ENCODE measurements around the gene WFDC10A. TPM values are rescaled to one million over a fixed set of nuclear protein-coding genes. Genes with fewer than 3 reads are reported as not detected.
"Not testable (repeated sequence)": the region's sequence is repeated elsewhere in the genome, so short reads cannot be mapped to it uniquely, and the experiment has no call there.

The WFDC10A gene
- total RNA-seq, 1 donor from 2014 or later: not detected

DNA sequence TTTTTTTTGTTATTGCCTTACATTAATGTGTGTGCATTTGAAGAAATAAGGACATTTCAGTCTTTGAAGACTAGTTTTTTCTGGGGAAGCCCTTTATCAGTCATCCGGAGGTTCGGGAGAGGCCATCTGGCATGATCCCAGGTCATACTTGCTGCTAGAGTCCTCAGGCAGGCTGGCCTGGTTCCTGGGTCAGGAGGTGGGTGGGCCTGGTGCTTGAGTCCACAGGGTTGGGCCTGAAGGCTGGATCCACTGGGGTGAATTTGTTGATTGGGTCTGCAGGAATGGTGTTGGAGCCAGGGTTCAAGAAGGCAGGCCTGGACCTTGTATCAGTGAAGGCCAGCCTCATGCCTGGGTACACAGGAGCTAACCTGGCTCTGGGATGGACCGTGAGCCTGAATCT lies 17.3 kb downstream of the WFDC10A start:
- Mint-ChIP-seq H3K4me1 (ENCODE audit: low read depth) (no peaks in the 10 kb centered on the region), H3K36me3 (ENCODE audit: insufficient read depth) (no peaks in the 10 kb centered on the region), H3K4me3 (ENCODE audit: low read depth) (no peak overlapping the region), H3K9me3 (ENCODE audit: low read depth) (peaks cover 4% of the 10 kb centered on the region), H3K27me3 (no peaks in the 10 kb centered on the region), H3K27ac (no peak overlapping the region)
- TF ChIP-seq, protein P1, sequence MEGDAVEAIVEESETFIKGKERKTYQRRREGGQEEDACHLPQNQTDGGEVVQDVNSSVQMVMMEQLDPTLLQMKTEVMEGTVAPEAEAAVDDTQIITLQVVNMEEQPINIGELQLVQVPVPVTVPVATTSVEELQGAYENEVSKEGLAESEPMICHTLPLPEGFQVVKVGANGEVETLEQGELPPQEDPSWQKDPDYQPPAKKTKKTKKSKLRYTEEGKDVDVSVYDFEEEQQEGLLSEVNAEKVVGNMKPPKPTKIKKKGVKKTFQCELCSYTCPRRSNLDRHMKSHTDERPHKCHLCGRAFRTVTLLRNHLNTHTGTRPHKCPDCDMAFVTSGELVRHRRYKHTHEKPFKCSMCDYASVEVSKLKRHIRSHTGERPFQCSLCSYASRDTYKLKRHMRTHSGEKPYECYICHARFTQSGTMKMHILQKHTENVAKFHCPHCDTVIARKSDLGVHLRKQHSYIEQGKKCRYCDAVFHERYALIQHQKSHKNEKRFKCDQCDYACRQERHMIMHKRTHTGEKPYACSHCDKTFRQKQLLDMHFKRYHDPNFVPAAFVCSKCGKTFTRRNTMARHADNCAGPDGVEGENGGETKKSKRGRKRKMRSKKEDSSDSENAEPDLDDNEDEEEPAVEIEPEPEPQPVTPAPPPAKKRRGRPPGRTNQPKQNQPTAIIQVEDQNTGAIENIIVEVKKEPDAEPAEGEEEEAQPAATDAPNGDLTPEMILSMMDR (IDR thresholded peaks at IDR 0.05; ENCODE audit: unreplicated experiment): no peak
- DNase-seq (ENCODE audit: low spot score, unreplicated experiment): no peak

DNA sequence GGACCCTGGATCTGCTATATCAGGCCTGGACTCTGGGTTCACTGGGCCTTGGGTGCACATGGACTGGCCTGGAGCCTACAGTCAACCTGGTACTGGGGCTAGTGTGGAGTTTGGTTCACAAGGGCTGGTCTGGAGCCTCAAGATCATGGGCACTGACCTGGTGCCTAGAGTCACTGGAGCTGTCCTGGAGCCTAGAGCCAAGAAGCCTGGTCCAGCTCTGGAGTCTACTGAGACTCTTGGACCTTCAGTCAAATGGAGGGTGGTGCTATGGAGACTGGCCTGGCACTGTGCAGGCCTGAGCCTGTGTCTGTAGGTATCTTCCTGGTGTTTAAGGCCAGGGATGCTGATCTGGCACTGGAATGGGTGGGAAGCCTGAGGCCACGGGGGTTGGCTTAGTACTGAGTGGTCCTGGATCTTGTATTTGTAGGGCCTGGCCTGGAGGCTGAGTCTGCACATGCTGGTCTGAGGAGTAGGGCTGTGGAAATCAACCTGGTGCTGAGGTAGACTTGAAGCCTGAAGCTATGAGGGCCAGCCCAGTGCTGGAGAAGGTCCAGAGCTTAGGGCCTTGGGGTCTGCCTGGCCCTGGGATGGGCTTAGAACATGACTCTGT lies 18.0 kb downstream of the WFDC10A start:
- no peak overlapping the region for H3K4me3 Mint-ChIP-seq (ENCODE audit: low read depth)
- no peaks in the 10 kb centered on the region for H3K4me1 Mint-ChIP-seq (ENCODE audit: low read depth)
- H3K27me3 Mint-ChIP-seq: no peaks in the 10 kb centered on the region
- no peaks in the 10 kb centered on the region for H3K36me3 Mint-ChIP-seq (ENCODE audit: insufficient read depth)
- H3K27ac Mint-ChIP-seq: no peak overlapping the region
- TF ChIP-seq, protein P1 (IDR thresholded peaks at IDR 0.05; ENCODE audit: unreplicated experiment): no peak
- peaks cover 8% of the 10 kb centered on the region for H3K9me3 Mint-ChIP-seq (ENCODE audit: low read depth)
- no peak for DNase-seq (ENCODE audit: low spot score, unreplicated experiment)

DNA sequence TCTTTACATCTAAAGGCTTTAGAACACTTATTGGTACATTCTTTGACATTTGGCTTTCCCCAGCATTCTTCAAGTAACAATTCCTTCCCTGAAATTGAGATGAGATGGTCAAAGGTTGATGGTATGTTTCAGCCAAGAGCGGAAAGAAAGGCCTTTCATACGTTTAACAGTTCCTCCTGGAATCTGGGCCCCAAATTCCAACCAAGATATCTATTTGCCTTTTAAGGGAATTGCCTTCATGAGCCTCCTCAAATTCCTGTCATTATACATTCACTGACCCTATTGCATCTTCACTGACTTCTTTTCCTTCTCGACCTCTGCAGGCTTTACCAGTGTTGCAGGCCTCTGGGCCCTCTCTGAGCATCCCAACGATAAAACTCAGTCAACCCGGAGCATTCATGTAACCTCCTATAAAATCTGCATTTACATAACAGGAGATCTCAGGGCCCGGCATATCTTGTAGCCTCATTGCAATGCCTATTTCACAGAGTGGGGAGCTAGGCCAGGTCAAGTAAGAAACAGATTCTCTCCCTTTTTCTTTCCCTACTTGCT lies 19.8 kb downstream of the WFDC10A start:
- Mint-ChIP-seq H3K36me3 (ENCODE audit: insufficient read depth) (no peaks in the 10 kb centered on the region), H3K4me1 (ENCODE audit: low read depth) (no peaks in the 10 kb centered on the region), H3K27ac (no peak overlapping the region), H3K27me3 (no peaks in the 10 kb centered on the region), H3K4me3 (ENCODE audit: low read depth) (no peak overlapping the region), H3K9me3 (ENCODE audit: low read depth) (peaks cover 12% of the 10 kb centered on the region)
- no peak for DNase-seq (ENCODE audit: low spot score, unreplicated experiment)
- TF ChIP-seq, protein P1 (IDR thresholded peaks at IDR 0.05; ENCODE audit: unreplicated experiment): no peak

DNA sequence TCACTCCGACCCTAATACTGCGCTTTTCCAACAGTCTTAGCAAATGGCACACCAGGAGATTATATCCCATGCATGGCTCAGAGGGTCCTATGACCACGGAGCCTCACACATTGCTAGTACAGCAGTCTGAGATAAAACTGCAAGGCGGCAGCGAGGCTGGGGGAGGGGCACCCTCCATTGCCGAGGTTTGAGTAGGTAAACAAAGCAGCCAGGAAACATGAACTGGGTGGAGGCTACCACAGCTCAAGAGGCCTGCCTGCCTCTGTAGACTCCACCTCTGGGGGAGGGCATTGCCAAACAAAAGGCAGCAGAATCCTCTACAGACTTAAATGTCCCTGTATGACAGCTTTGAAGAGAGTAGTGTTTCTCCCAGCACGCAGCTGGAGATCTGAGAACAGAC lies 22.2 kb downstream of the WFDC10A start:
- not testable (repeated sequence) for H3K27ac Mint-ChIP-seq; H3K27me3 Mint-ChIP-seq; H3K36me3 Mint-ChIP-seq (ENCODE audit: insufficient read depth); H3K4me3 Mint-ChIP-seq (ENCODE audit: low read depth); H3K4me1 Mint-ChIP-seq (ENCODE audit: low read depth); DNase-seq (ENCODE audit: low spot score, unreplicated experiment)
- H3K9me3 Mint-ChIP-seq (ENCODE audit: low read depth): peaks cover 12% of the 10 kb centered on the region

DNA sequence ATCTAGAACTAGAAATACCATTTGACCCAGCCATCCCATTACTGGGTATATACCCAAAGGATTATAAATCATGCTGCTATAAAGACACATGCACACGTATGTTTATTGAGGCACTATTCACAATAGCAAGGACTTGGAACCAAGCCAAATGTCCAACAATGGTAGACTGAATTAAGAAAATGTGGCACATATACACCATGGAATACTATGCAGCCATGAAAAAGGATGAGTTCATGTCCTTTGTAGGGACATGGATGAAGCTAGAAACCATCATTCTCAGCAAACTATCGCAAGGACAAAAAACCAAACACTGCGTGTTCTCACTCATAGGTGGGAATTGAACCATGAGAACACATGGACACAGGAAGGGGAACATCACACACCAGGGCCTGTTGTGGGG lies 27.5 kb downstream of the WFDC10A start:
- not testable (repeated sequence) for H3K36me3 Mint-ChIP-seq (ENCODE audit: insufficient read depth); H3K4me1 Mint-ChIP-seq (ENCODE audit: low read depth); DNase-seq (ENCODE audit: low spot score, unreplicated experiment); H3K27ac Mint-ChIP-seq; H3K27me3 Mint-ChIP-seq; H3K4me3 Mint-ChIP-seq (ENCODE audit: low read depth)
- H3K9me3 Mint-ChIP-seq (ENCODE audit: low read depth): peaks cover 17% of the 10 kb centered on the region

DNA sequence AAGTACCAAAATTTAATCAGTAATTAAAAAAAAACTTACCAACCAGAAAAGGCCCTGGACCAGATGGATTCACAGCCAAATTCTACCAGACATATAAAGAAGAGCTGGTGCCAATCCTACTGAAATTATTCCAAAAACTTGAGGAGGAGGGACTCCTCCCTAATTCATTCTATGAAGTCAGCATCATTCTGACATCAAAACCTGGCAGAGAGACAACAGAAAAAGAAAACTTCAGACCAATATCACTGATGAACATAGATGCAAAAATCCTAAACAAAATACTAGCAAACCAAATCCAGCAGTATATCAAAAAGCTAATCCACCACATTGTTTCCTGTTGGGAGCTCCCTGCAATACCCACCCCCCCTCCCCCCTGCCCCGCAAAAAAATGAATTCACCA lies 40.6 kb downstream of the WFDC10A start, which contains the start of gene WFDC11:
Gene WFDC11 (minus strand): TSS at position 101 of the 400 bp plus-strand sequence. CDS start 19,639 bp downstream, outside the sequence.
- TF ChIP-seq, protein P1 (IDR thresholded peaks at IDR 0.05; ENCODE audit: unreplicated experiment): no peak
- H3K27ac Mint-ChIP-seq: no peak within 1 kb of the TSS
- no peaks in the 10 kb centered on the region for H3K27me3 Mint-ChIP-seq
- H3K4me1 Mint-ChIP-seq (ENCODE audit: low read depth): no peaks in the 10 kb centered on the region
- H3K36me3 Mint-ChIP-seq (ENCODE audit: insufficient read depth): no peaks in the 10 kb centered on the region
- no peak within 1 kb of the TSS for H3K4me3 Mint-ChIP-seq (ENCODE audit: low read depth)
- peaks cover 13% of the 10 kb centered on the region for H3K9me3 Mint-ChIP-seq (ENCODE audit: low read depth)
- DNase-seq (ENCODE audit: low spot score, unreplicated experiment): no peak

Measured in progenitor cell of endocrine pancreas (in vitro differentiated cells).